HCT116 (cell line): Measurements from ENCODE around the gene PLAAT2. TPM values are rescaled to one million over a fixed set of nuclear protein-coding genes. Genes with fewer than 3 reads are reported as not detected.

Source experiments
- ATAC-seq: fragments of 200-7000 bp; cut with Tn5 transposase; 2 replicates; pipeline ENCODE4 v1.9.1; 2020; ENCODE audit warnings: mild to moderate bottlenecking, moderate library complexity
- BruUV-seq: library from RNA; stranded (reverse); fragments of 400-500 nt; replicated peaks from 2 replicates; lab custom pipeline; 2021; lab: Mats Ljungman, UMichigan
- CTCF ChIA-PET: fragments of 300-600 bp; sonication (Branson Sonifier 250); formaldehyde crosslinking; loops from one replicate; lab custom pipeline; 2021; ENCODE audit warnings: antibody characterized with exemption; lab: Charles Lee
- POLR2A ChIA-PET: fragments of 300-600, 350-600 bp; sonication (Branson Sonifier 250); formaldehyde crosslinking; loops from one replicate; lab custom pipeline; 2021; ENCODE audit warnings: antibody characterized with exemption; lab: Charles Lee
- RAD21 ChIA-PET, 2 experiments: fragments of 300-600 bp; sonication (Branson Sonifier 250); formaldehyde crosslinking; loops; one replicate each; lab custom pipeline; 2023; ENCODE audit warnings: low total read pairs in 2 of 2; ENCODE audit not compliant: uncharacterized antibody in 2 of 2, unreplicated experiment in 2 of 2, low non-redundant PET in 1 of 2; lab: Charles Lee
- DNase-seq: peaks from one replicate; pipeline ENCODE4 v3.0.0-alpha.2; 2010; ENCODE audit warnings: low read depth, low spot score
- H2AFZ ChIP-seq: fragments of 200-600 bp; shearing (Covaris generic), sonication (generic); 2 replicates; pipeline ENCODE4 v1.6.1; 2017; ENCODE audit warnings: low read depth, mixed run types, mixed read lengths, antibody characterized with exemption, low read length; ENCODE audit not compliant: poor library complexity, severe bottlenecking
- H3K27ac ChIP-seq: 2 replicates; pipeline ENCODE4 v1.5.1; 2012; ENCODE audit warnings: low read depth, low read length
- H3K27me3 ChIP-seq: fragments of 200-600 bp; sonication (generic); 2 replicates; pipeline ENCODE4 v1.6.1; 2016; ENCODE audit warnings: mixed run types, low read length, mixed read lengths; ENCODE audit not compliant: insufficient read depth
- H3K36me3 ChIP-seq, 2 experiments: fragments of 200-500 bp in 1 of 2; fragments of 200-600 bp in 1 of 2; sonication (Bioruptor generic) in 1 of 2; sonication (generic) in 1 of 2; 2 replicates each; pipeline versions ENCODE4 v1.5.1 to v1.6.1; 2014 to 2016; ENCODE audit warnings: low read length in 2 of 2, inconsistent platforms in 1 of 2, mixed read lengths in 1 of 2, mixed run types in 1 of 2; ENCODE audit not compliant: insufficient read depth in 2 of 2, control insufficient read depth in 1 of 2
- H3K4me1 ChIP-seq, 2 experiments: fragments of 200-600 bp in 1 of 2; sonication (generic) in 1 of 2; 2 replicates each; pipeline versions ENCODE4 v1.5.1 to v1.6.1; 2012 to 2017; ENCODE audit warnings: low read length in 2 of 2, inconsistent platforms in 1 of 2, mild to moderate bottlenecking in 1 of 2, mixed read lengths in 1 of 2, mixed run types in 1 of 2, moderate library complexity in 1 of 2; ENCODE audit not compliant: insufficient read depth in 2 of 2, control insufficient read depth in 1 of 2
- H3K4me2 ChIP-seq: fragments of 200-600 bp; sonication (generic); 2 replicates; pipeline ENCODE4 v1.6.1; 2017; ENCODE audit warnings: mixed run types, low read length, mixed read lengths
- H3K4me3 ChIP-seq, 2 experiments: fragments of 200-600 bp in 1 of 2; sonication (generic) in 1 of 2; replicated peaks in 1 of 2; 2 replicates each; pipeline ENCODE4 v1.5.1; 2011 to 2016; ENCODE audit warnings: low read length in 2 of 2, control low read depth in 1 of 2, low read depth in 1 of 2, mild to moderate bottlenecking in 1 of 2, mixed read lengths in 1 of 2, mixed run types in 1 of 2
- H3K79me2 ChIP-seq: fragments of 200-600 bp; sonication (generic); 2 replicates; pipeline ENCODE4 v1.6.1; 2017; ENCODE audit warnings: mild to moderate bottlenecking, mixed run types, low read length, moderate library complexity, mixed read lengths; ENCODE audit not compliant: insufficient read depth
- H3K9ac ChIP-seq: fragments of 200-600 bp; sonication (generic); 2 replicates; pipeline ENCODE4 v1.6.1; 2016; ENCODE audit warnings: low read length, mixed read lengths
- H3K9me2 ChIP-seq: fragments of 200-600 bp; sonication (generic), shearing (Covaris generic); 2 replicates; pipeline ENCODE4 v1.6.1; 2017; ENCODE audit warnings: mixed run types, mild to moderate bottlenecking, moderate library complexity; ENCODE audit not compliant: insufficient read depth
- H3K9me3 ChIP-seq, 2 experiments: fragments of 200-500 bp in 1 of 2; fragments of 200-600 bp in 1 of 2; sonication (Bioruptor generic) in 1 of 2; sonication (generic) in 1 of 2; 2 replicates each; pipeline ENCODE4 v1.6.1; 2014 to 2017; ENCODE audit warnings: low read length in 2 of 2, mixed read lengths in 2 of 2, inconsistent platforms in 1 of 2, low read depth in 1 of 2, mild to moderate bottlenecking in 1 of 2, mixed run types in 1 of 2, moderate library complexity in 1 of 2; ENCODE audit not compliant: control insufficient read depth in 1 of 2, insufficient read depth in 1 of 2
- H4K20me1 ChIP-seq: fragments of 200-600 bp; sonication (generic), shearing (Covaris generic); 2 replicates; pipeline ENCODE4 v1.6.1; 2017; ENCODE audit warnings: mixed run types, mild to moderate bottlenecking, moderate library complexity; ENCODE audit not compliant: insufficient read depth
- CBX3 ChIP-seq: IDR thresholded peaks from 2 replicates; pipeline ENCODE4 v1.6.1; 2012; ENCODE audit warnings: low read depth
- EGR1 ChIP-seq: IDR thresholded peaks from 2 replicates; pipeline ENCODE4 v1.6.1; 2012; ENCODE audit warnings: low read depth
- EZH2 ChIP-seq: fragments of 200-600 bp; sonication (generic); IDR thresholded peaks from 2 replicates; pipeline ENCODE4 v1.6.1; 2017; ENCODE audit warnings: antibody characterized with exemption, mixed run types
- EZH2phosphoT487 ChIP-seq: fragments of 200-600 bp; IDR thresholded peaks from 2 replicates; pipeline ENCODE4 v1.6.1; 2018; ENCODE audit warnings: antibody characterized with exemption, borderline replicate concordance
- FOSL1 ChIP-seq: IDR thresholded peaks from 2 replicates; pipeline ENCODE4 v1.6.1; 2012; ENCODE audit warnings: low read depth
- JUND ChIP-seq: IDR thresholded peaks from 2 replicates; pipeline ENCODE4 v1.6.1; 2012
- MAX ChIP-seq: IDR thresholded peaks from 2 replicates; pipeline ENCODE4 v1.6.1; 2012
- POLR2A ChIP-seq: IDR thresholded peaks from 2 replicates; pipeline ENCODE4 v1.7.0; 2011; ENCODE audit warnings: borderline replicate concordance; ENCODE audit not compliant: insufficient read depth, insufficient read length; ENCODE audit errors: extremely low read depth
- POLR2AphosphoS5 ChIP-seq: IDR thresholded peaks from 2 replicates; pipeline ENCODE4 v1.6.1; 2011; ENCODE audit warnings: mild to moderate bottlenecking, low read depth, low read length, moderate library complexity
- RAD21 ChIP-seq: IDR thresholded peaks from 2 replicates; pipeline ENCODE4 v1.6.1; 2012; ENCODE audit warnings: low read depth, mild to moderate bottlenecking
- SIN3A ChIP-seq: IDR thresholded peaks from 2 replicates; pipeline ENCODE4 v1.6.1; 2012; ENCODE audit warnings: low read depth
- SRF ChIP-seq: IDR thresholded peaks from 2 replicates; pipeline ENCODE4 v1.6.1; 2012; ENCODE audit warnings: low read depth
- TCF7L2 ChIP-seq: IDR thresholded peaks from 2 replicates; pipeline ENCODE4 v1.7.0; 2011; ENCODE audit warnings: borderline replicate concordance, inconsistent platforms; ENCODE audit not compliant: insufficient read depth, insufficient read length; ENCODE audit errors: extremely low read depth
- YY1 ChIP-seq: IDR thresholded peaks from 2 replicates; pipeline ENCODE4 v1.6.1; 2011; ENCODE audit warnings: low read length, low read depth, moderate library complexity, mild to moderate bottlenecking; ENCODE audit not compliant: insufficient replicate concordance; ENCODE audit errors: extremely low read depth
- ZFX ChIP-seq: fragments of 450-650 bp; IDR thresholded peaks from 2 replicates; pipeline ENCODE4 v1.6.1; 2017
- ZNF274 ChIP-seq: fragments of 200-500 bp; sonication (Bioruptor generic); IDR thresholded peaks from 2 replicates; pipeline ENCODE4 v1.6.1; 2014; ENCODE audit warnings: mild to moderate bottlenecking, low read depth, low read length, inconsistent platforms
- intact Hi-C: fragments of 100-400 bp; cut with micrococcal nuclease; formaldehyde crosslinking; loops from 2 replicates; pipeline ENCODE4 v1.10.0; 2022
- total RNA-seq: library from RNA; stranded (reverse); gene quantifications from one replicate; pipeline ENCODE4 v1.2.1, GENCODE V29; 2021; ENCODE audit not compliant: unreplicated experiment
- TF ChIP-seq, protein P1 (sequence below): IDR thresholded peaks from 2 replicates; pipeline ENCODE4 v1.6.1; 2012; ENCODE audit warnings: low read depth

Gene PLAAT2
- total RNA-seq, 1 experiment from 2014 or later = not detected

DNA sequence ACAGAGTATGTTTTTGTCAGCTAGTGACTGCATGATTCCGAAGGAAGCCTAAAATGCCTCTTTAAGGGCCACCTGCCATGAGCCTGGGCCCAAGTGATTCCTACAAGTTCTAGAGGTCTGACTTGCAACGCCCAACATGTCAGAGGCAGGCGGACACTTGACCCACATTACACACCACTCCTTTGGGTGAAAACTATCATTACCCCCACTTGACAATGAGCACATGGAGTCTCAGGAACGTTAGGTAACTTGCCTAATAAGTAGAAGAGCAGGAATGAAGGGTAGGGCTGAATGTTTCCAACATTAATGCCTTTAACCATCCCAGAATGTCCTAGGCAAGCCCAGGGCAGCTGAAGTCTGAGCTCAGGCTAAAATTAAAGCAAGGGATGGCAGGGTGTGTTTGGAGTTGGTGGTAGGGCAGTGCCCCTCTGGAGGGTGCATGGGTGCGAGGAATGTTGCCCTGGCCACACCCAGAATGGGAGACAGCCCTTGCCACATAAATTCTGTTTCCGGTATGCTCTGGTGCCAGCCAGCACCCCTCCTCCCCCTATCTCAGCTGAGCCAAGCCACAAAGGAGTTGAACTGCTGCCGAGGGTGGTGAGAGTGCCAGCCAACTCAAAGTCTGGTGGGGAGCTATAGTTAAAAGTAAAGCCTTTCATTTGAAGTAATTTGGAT lies 2.5 kb downstream of the PLAAT2 start:
- Histone ChIP-seq H3K79me2 (no peaks in the 10 kb centered on the region), H3K27ac (no peak overlapping the region), H3K4me1 (peaks cover 4 to 10% of the 10 kb centered on the region in 2 experiments; a peak in 1 of 4 replicates), H3K9ac (no peak overlapping the region), H3K27me3 (no peaks in the 10 kb centered on the region), H3K4me3 (no peak overlapping the region), H3K4me2 (no peak overlapping the region), H3K9me3 (no peaks in the 10 kb centered on the region), H3K36me3 (no peaks in the 10 kb centered on the region), H4K20me1 (no peaks in the 10 kb centered on the region), H3K9me2 (no peaks in the 10 kb centered on the region)
- ChIA-PET CTCF (no interaction called here), POLR2A (no interaction called here)
- ATAC-seq (no peak), DNase-seq (no peak)
- BruUV-seq = no TSS peak
- TF ChIP-seq FOSL1 (no peak), EZH2phosphoT487 (no peak), RAD21 (no peak), SRF (no peak)
- TF ChIP-seq, all 23 proteins: peak for 0
- H2AFZ ChIP-seq = no peak overlapping the region
- intact Hi-C loops = no loop called here
- RAD21 ChIA-PET = no interaction called here

- Histone ChIP-seq H3K4me3 (no peak overlapping the region), H3K4me1 (no peaks in the 10 kb centered on the region), H3K79me2 (no peaks in the 10 kb centered on the region), H3K27me3 (no peaks in the 10 kb centered on the region), H3K9me2 (no peaks in the 10 kb centered on the region), H3K9ac (no peak overlapping the region), H3K27ac (no peak overlapping the region), H3K9me3 (no peaks in the 10 kb centered on the region), H2AFZ (no peak overlapping the region), H3K36me3 (no peaks in the 10 kb centered on the region), H4K20me1 (no peaks in the 10 kb centered on the region), H3K4me2 (no peak overlapping the region)
- DNase-seq (no peak), ATAC-seq (no peak)
- ChIA-PET CTCF (no interaction called here), POLR2A (no interaction called here), RAD21 (no interaction called here)
- BruUV-seq = no TSS peak
- intact Hi-C loops = no loop called here
- TF ChIP-seq POLR2A (no peak), JUND (no peak), YY1 (no peak), TCF7L2 (no peak), CBX3 (no peak), SIN3A (no peak), RAD21 (no peak), EZH2phosphoT487 (no peak), ZNF274 (no peak), EGR1 (no peak), EZH2 (no peak), MAX (no peak), ZFX (no peak), FOSL1 (no peak), POLR2AphosphoS5 (no peak)
- TF ChIP-seq, protein P1, sequence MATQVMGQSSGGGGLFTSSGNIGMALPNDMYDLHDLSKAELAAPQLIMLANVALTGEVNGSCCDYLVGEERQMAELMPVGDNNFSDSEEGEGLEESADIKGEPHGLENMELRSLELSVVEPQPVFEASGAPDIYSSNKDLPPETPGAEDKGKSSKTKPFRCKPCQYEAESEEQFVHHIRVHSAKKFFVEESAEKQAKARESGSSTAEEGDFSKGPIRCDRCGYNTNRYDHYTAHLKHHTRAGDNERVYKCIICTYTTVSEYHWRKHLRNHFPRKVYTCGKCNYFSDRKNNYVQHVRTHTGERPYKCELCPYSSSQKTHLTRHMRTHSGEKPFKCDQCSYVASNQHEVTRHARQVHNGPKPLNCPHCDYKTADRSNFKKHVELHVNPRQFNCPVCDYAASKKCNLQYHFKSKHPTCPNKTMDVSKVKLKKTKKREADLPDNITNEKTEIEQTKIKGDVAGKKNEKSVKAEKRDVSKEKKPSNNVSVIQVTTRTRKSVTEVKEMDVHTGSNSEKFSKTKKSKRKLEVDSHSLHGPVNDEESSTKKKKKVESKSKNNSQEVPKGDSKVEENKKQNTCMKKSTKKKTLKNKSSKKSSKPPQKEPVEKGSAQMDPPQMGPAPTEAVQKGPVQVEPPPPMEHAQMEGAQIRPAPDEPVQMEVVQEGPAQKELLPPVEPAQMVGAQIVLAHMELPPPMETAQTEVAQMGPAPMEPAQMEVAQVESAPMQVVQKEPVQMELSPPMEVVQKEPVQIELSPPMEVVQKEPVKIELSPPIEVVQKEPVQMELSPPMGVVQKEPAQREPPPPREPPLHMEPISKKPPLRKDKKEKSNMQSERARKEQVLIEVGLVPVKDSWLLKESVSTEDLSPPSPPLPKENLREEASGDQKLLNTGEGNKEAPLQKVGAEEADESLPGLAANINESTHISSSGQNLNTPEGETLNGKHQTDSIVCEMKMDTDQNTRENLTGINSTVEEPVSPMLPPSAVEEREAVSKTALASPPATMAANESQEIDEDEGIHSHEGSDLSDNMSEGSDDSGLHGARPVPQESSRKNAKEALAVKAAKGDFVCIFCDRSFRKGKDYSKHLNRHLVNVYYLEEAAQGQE = no peak
Measured at GRCh38 chr11:63558459-63559157, 4.6 kb downstream of the PLAAT2 start.
